Cerebellar cortex (tissue), 1 donor: ENCODE data around the gene SMKR1.
"Not testable (repeated sequence)": the region's sequence is repeated elsewhere in the genome, so short reads cannot be mapped to it uniquely, and the experiment has no call there.

Experiments used
- DNase-seq: peaks from one replicate; pipeline ENCODE4 v3.0.0-alpha.2; 2015; ENCODE audit warnings: low spot score

Gene SMKR1

DNA sequence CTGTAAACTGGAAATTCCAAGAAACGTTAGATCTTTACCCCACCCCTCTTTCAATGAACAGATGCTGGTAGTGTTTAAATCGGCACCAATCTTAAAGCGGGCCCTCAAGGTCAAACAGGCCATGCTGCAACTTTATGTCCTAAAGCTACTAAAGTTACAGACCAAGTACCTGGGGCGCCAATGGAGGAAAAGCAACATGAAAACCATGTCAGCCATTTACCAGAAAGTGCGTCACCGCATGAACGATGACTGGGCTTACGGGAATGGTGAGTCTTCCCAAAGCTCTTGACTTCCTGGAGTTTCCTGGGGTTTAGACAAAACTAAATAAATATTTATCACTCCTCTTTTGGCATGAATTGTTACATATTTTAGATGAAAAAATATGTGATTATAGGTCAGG is 19.6 kb upstream of the SMKR1 start:
- no peak for DNase-seq

- no peak for DNase-seq
These were observed 12.8 kb upstream of the SMKR1 start for GRCh38 chr7:129489491-129489890.

- no peak for DNase-seq
These were observed 9.9 kb upstream of the SMKR1 start for GRCh38 chr7:129492391-129492790.

- no peak for DNase-seq
These were observed 8.8 kb upstream of the SMKR1 start for GRCh38 chr7:129493555-129493954.

DNA sequence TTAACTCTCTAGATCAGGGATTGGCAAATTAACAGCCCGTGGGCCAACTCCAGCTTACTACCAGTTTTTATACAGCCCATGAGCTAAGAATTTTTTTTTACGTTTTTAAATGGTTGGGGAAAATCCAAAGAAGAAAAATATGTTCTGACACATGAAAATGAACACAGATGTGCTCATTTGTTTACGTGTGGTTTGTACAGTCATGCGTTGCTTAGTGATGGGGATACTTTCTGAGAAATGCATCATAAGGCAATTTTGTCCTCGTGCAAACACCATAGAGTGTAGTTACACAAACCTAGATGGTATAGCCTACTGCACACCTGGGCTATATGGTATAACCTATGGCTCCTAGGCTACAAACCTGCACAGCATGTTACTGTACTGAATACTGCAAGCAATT is 8.3 kb upstream of the SMKR1 start:
- DNase-seq = no peak

- no peak for DNase-seq
These were observed 6.3 kb upstream of the SMKR1 start for GRCh38 chr7:129495987-129496386.

DNA sequence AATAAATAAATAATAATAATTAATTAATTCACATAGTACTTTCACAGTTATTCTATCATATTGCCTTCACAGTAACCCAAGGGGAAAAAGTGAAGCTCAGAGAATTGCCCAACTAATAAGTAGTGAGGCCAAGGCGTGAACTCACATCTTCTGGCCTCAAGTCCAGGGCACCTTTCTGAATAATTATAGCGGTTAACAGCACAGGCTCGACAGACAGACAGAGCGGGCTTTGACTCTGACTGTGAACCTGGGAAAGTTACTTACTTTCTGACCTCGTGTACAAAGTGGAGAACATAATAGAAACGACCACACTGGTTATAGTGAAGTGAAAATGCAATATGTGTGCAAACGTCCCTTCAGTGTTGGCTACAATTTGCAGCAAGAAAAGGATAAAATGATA is 5.7 kb upstream of the SMKR1 start:
- DNase-seq = no peak

- DNase-seq = no peak
These were observed 5.2 kb upstream of the SMKR1 start for GRCh38 chr7:129497156-129497555.

DNA sequence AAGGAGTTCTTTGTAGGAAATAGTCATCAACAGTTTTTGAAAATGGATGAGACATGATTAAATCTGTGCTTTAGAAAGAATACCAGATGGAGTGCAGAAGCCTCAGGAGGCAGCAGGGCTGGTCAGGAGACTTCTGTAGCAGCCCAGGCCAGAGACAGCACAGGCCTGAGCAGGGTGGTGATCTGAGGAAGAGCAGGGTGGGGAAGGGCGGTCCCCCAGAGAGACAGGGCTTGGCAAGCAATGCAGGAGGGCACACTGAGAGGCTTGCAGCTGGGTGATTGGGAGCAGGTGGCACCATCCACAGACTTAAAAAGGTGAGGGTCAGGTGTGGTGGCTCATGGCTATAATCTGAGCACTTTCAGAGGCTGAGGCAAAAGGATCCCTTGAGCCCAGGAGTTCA is 4.3 kb upstream of the SMKR1 start:
- no peak for DNase-seq

GRCh38 chr7:129499999-129500398 is 2.3 kb upstream of the SMKR1 start:
- DNase-seq = no peak

GRCh38 chr7:129502708-129503685 is 666 bp downstream of the SMKR1 start:
- peak; percentile 26 for DNase-seq

DNA sequence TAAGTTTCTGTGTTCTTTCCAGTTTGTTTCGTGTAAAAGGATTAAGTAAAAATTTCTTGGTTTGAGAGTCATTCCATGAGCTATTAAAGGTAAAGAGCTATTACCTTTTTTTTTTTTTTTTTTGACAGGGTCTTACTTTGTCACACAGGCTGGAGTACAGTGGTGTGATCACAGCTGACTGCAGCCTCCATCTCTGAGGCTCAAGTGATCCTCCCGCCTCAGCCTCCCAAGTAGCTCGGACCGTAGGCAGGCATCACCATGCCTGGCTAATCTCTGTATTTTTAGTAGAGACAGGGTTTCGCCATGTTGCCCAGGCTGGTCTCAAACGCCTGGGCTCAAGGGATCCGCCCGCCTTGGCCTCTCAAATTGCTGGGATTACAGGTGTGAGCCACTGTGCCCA is 1.4 kb downstream of the SMKR1 start:
- DNase-seq = no peak

DNA sequence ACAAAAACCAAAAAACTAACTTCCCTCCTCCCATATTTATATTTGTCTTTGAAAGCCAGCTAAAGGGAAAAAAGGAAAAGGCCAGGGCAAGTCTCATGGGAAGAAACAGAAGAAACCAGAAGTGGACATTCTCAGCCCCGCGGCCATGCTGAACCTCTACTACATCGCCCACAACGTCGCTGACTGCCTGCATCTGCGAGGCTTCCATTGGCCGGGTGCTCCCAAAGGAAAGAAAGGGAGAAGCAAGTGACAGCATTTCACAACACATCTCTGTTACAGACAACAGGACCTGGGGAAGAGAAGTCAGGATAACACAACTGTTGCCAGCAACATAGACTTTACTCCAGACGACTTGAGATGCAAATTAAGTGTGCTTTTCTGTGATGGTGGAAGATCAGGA is 9.9 kb downstream of the SMKR1 start:
- DNase-seq = no peak

- no peak for DNase-seq
These were observed 11.2 kb downstream of the SMKR1 start for GRCh38 chr7:129513546-129513945.

GRCh38 chr7:129514683-129515082 is 12.4 kb downstream of the SMKR1 start:
- DNase-seq = no peak

- DNase-seq = no peak
These were observed 13.1 kb downstream of the SMKR1 start for GRCh38 chr7:129515381-129515780.

GRCh38 chr7:129517931-129518330 is 15.6 kb downstream of the SMKR1 start:
- DNase-seq = no peak

GRCh38 chr7:129519464-129519863 is 17.1 kb downstream of the SMKR1 start:
- DNase-seq = no peak

DNA sequence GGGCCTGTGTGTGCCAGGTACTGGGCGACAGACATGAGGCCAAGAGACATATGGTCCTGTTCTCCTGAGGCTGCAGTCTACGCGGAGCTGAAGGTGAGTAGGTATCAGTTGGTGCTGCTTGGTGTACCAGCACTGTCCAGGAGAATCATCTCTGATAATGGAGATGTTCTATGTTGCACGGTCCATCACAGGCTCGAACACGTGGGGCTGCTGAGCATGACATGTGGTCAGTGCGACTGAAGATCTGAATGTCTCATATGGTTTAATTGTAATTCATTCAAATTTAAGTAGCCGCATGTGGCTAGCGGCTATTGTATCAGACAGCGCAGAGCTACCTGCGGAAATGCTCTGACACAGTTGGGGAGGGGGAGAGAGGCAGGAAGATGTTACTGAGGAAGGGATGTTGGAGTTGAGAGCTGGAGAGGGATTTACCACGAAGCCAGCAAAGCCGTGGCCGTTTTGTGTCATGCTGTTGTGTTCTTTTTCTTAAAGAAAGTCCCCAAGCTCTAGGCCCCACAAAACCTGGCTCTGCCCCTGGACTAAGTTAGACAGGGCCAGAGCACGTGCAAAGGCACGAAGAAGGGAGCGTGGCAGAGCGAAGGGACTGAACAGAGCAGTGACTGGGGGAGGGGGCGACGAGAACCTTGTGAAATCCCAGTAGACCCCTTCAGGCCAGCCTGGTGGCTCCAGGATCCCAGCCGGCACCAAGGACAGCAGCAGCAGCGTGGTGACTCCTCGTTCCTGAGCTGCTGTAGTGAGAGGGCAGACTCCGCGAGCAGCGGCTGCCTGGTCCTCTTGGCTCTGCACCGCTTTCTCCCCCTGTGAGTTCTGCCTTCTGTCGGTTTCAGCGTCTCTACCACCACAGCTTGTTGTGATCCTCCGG is 20.0 kb downstream of the SMKR1 start:
- no peak for DNase-seq

GRCh38 chr7:129522971-129523340 is 20.6 kb downstream of the SMKR1 start:
- DNase-seq = no peak

GRCh38 chr7:129523924-129524323 is 21.6 kb downstream of the SMKR1 start:
- DNase-seq = no peak

GRCh38 chr7:129524405-129524804 is 22.1 kb downstream of the SMKR1 start:
- DNase-seq = not testable (repeated sequence)
